Measurements from ENCODE around the gene GBA2.

Gene GBA2

GRCh38 chr9:35748858-35749514, at the start of gene GBA2, which contains the start of gene RGP1:
Gene GBA2 (minus strand): TSS chr9:35749228. CDS start chr9:35748704, 524 bp downstream.
Gene RGP1 (plus strand): TSS chr9:35749287. CDS start chr9:35749756, 469 bp downstream.
- no peak for FAIRE-seq

- FAIRE-seq, result no peak
Observed at GRCh38 chr9:35797311-35798109, 48.5 kb upstream of the GBA2 start.

- no peak for FAIRE-seq
Observed at GRCh38 chr9:35795695-35796094, 46.7 kb upstream of the GBA2 start.

- FAIRE-seq, result no peak
Observed at GRCh38 chr9:35793461-35793860, 44.4 kb upstream of the GBA2 start.

GRCh38 chr9:35792826-35793225, 43.8 kb upstream of the GBA2 start:
- FAIRE-seq, result no peak

- no peak for FAIRE-seq
Observed at GRCh38 chr9:35792024-35792813, 43.2 kb upstream of the GBA2 start.

- FAIRE-seq, result no peak
Observed at GRCh38 chr9:35791297-35791921, 42.4 kb upstream of the GBA2 start, which contains the start of gene NPR2. Gene NPR2 (plus strand): TSS chr9:35791591. CDS start chr9:35792409, 818 bp downstream.

- FAIRE-seq, result no peak
Observed at GRCh38 chr9:35790385-35791296, 41.6 kb upstream of the GBA2 start.

- no peak for FAIRE-seq
Observed at GRCh38 chr9:35790025-35790384, 41.0 kb upstream of the GBA2 start.

- FAIRE-seq, result no peak
Observed at GRCh38 chr9:35789541-35789940, 40.5 kb upstream of the GBA2 start.

GRCh38 chr9:35783418-35783817, 34.4 kb upstream of the GBA2 start:
- peak; percentile 43 for FAIRE-seq

GRCh38 chr9:35781066-35781465, 32.0 kb upstream of the GBA2 start:
- FAIRE-seq, result no peak

- FAIRE-seq, result no peak
Observed at GRCh38 chr9:35778496-35778895, 29.5 kb upstream of the GBA2 start.

GRCh38 chr9:35776018-35776417, 27.0 kb upstream of the GBA2 start:
- no peak for FAIRE-seq

GRCh38 chr9:35774907-35775635, 26.0 kb upstream of the GBA2 start:
- FAIRE-seq, result no peak

- no peak for FAIRE-seq
Observed at GRCh38 chr9:35771943-35772342, 22.9 kb upstream of the GBA2 start.

- no peak for FAIRE-seq
Observed at GRCh38 chr9:35771534-35771933, 22.5 kb upstream of the GBA2 start.

GRCh38 chr9:35771075-35771433, 22.0 kb upstream of the GBA2 start:
- no peak for FAIRE-seq

GRCh38 chr9:35769763-35770162, 20.7 kb upstream of the GBA2 start:
- no peak for FAIRE-seq

- FAIRE-seq, result no peak
Observed at GRCh38 chr9:35767458-35767857, 18.4 kb upstream of the GBA2 start.

- FAIRE-seq, result no peak
Observed at GRCh38 chr9:35766997-35767396, 18.0 kb upstream of the GBA2 start.

Measured in colon (tissue), 2 donors.